K562 (cell line): ENCODE results near the gene HYOU1. TPM values are rescaled to one million over a fixed set of nuclear protein-coding genes. Genes with fewer than 3 reads are reported as not detected.

ENCODE experiments used
- CREB1 ChIP-seq, 2 experiments: sonication (generic) in 1 of 2; formaldehyde crosslinking in 1 of 2; IDR thresholded peaks; 2 replicates each; pipeline versions ENCODE4 v1.6.1 to v1.8.0; 2012 to 2022; ENCODE audit warnings: inconsistent platforms in 1 of 2, mild to moderate bottlenecking in 1 of 2, missing genetic modification reagents in 1 of 2, moderate library complexity in 1 of 2
- CTBP1 ChIP-seq: fragments of 450-650 bp; IDR thresholded peaks from 2 replicates; pipeline ENCODE4 v1.6.1; 2016; ENCODE audit warnings: borderline replicate concordance
- FIP1L1 ChIP-seq: fragments of 200-400 bp; formaldehyde crosslinking; IDR thresholded peaks from 2 replicates; pipeline ENCODE4 v1.6.1; 2018; ENCODE audit warnings: mild to moderate bottlenecking, low read depth, low read length; ENCODE audit not compliant: poor library complexity, severe bottlenecking
- HDAC3 ChIP-seq: fragments of 450-650 bp; IDR thresholded peaks from 2 replicates; pipeline ENCODE4 v1.6.1; 2018; ENCODE audit warnings: borderline replicate concordance, mild to moderate bottlenecking, moderate library complexity; ENCODE audit not compliant: partially characterized antibody
- NKRF ChIP-seq: fragments of 450-650 bp; IDR thresholded peaks from 2 replicates; pipeline ENCODE4 v1.6.1; 2016; ENCODE audit warnings: borderline replicate concordance
- NONO ChIP-seq, 2 experiments: fragments of 200-400 bp in 1 of 2; fragments of 450-650 bp in 1 of 2; formaldehyde crosslinking in 1 of 2; IDR thresholded peaks; 2 replicates each; pipeline ENCODE4 v1.6.1; 2017; ENCODE audit warnings: low read depth in 2 of 2, mild to moderate bottlenecking in 2 of 2, moderate library complexity in 2 of 2, low read length in 1 of 2
- PHF20 ChIP-seq: fragments of 450-650 bp; IDR thresholded peaks from 2 replicates; pipeline ENCODE4 v1.6.1; 2018; ENCODE audit not compliant: partially characterized antibody
- PHF21A ChIP-seq: fragments of 450-650 bp; IDR thresholded peaks from 2 replicates; pipeline ENCODE4 v1.6.1; 2017; ENCODE audit warnings: low read depth, borderline replicate concordance
- SNRNP70 ChIP-seq: fragments of 200-400 bp; formaldehyde crosslinking; optimal IDR thresholded peaks from 2 replicates; pipeline ENCODE3; 2017; ENCODE audit warnings: low read depth, low read length
- ZBTB49 ChIP-seq: sonication (generic); formaldehyde crosslinking; IDR thresholded peaks from 2 replicates; pipeline ENCODE4 v1.8.0; 2022; ENCODE audit warnings: missing genetic modification reagents, mild to moderate bottlenecking, borderline replicate concordance
- ZNF41 ChIP-seq: fragments of 250-450 bp; sonication (Bioruptor Pico); conservative IDR thresholded peaks from 2 replicates; pipeline ENCODE4 v1.4.0; 2020; ENCODE audit warnings: mild to moderate bottlenecking
- polyA plus RNA-seq, 8 experiments: library from polyadenylated mRNA; depleted of rRNA in 4 of 8; stranded (reverse) in 5 of 8; unstranded in 3 of 8; fragments of >200 nt; fragmentation: Nextera tagmentation in 2 of 8; fragmentation: Illumina TruSeq in 1 of 8; extraction: Ambion mirVana in 2 of 8; extraction: Trizol in 1 of 8; gene quantifications; 2 replicates each; pipeline versions ENCODE4 v1.2.1 to v1.2.3, GENCODE V29; 2011 to 2014; ENCODE audit warnings: inconsistent platforms in 1 of 8, missing spikeins in 1 of 8
- total RNA-seq, 7 experiments: library from RNA; depleted of rRNA in 6 of 7; stranded (reverse); fragments of >200 nt in 6 of 7; fragmentation: Illumina TruSeq in 2 of 7; extraction: Trizol in 2 of 7; gene quantifications; 2 replicates each; pipeline versions ENCODE4 v1.2.1 to v1.2.3, GENCODE V29; 2011 to 2021; ENCODE audit warnings: low replicate concordance in 1 of 7
- TF ChIP-seq, protein P1 (sequence below): sonication (generic); formaldehyde crosslinking; IDR thresholded peaks from 2 replicates; pipeline ENCODE4 v1.8.1; 2023; ENCODE audit warnings: mild to moderate bottlenecking, missing genetic modification reagents, moderate library complexity
- TF ChIP-seq, protein P2 (sequence below): sonication (generic); formaldehyde crosslinking; IDR thresholded peaks from 2 replicates; pipeline ENCODE4 v1.8.0; 2023; ENCODE audit warnings: mild to moderate bottlenecking, missing genetic modification reagents

HYOU1 gene
- total and polyA plus RNA-seq, 9 of the 15 experiments (the other 6 are each of a cell fraction or from before 2014, with no cell fraction given) = 19.5 to 197 (median 128) TPM

DNA sequence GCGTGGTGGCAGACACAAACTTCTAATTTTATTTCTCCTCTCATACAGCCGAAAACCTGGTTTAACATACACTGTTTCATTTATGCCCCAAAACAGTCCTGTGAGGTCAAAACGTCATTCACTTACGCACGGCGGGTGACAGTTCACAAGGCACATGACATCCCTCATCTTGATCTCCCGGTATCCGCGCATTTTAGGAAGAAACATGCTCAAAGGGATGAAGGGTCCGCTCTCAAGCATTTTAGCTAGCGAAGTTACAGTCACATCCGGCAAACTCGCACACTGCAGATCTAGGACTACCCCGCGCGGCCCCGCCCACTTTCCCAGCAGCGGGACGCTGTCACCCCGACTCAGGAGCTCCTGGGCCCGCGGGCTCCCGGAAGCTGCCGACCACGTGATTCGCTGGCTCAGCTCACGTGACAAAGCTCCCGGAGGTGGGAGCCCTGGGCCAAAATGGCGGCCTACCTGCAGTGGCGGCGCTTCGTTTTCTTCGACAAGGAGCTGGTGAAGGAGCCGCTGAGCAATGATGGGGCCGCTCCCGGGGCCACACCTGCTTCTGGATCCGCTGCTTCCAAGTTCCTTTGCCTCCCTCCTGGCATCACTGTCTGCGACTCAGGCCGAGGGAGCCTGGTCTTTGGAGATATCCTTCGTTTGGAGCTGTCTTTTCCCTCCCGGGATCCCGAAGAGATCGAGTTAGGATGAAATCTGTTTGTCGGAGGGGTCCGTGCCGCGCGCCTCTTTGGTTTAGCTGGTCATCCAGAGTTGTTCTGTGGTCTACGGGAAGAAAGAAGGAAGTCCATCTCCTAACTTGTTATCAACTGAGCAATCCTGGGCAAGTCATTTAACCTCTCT, 10.6 kb upstream of the HYOU1 start, which contains the start of gene VPS11 (continued):
- TF ChIP-seq PHF20 (peak; percentile 98), HDAC3 (no peak), NONO (IDR thresholded peaks at IDR 0.05; ENCODE audit: low read depth in 2 of 2, low read length in 1 of 2) (no peak), SNRNP70 (no peak), PHF21A (no peak), ZBTB49 (no peak), FIP1L1 (no peak), NKRF (peak; percentile 95), CTBP1 (peak; percentile 43), ZNF41 (CRISPR knock-in tag) (no peak), CREB1 (IDR thresholded peaks at IDR 0.05) (peak; percentile 10; the same call in 1 of the 2 replicates), CREB1 (CRISPR knock-in tag; IDR thresholded peaks at IDR 0.05) (no peak; the same call in 1 of the 2 replicates)
- TF ChIP-seq, protein P1, sequence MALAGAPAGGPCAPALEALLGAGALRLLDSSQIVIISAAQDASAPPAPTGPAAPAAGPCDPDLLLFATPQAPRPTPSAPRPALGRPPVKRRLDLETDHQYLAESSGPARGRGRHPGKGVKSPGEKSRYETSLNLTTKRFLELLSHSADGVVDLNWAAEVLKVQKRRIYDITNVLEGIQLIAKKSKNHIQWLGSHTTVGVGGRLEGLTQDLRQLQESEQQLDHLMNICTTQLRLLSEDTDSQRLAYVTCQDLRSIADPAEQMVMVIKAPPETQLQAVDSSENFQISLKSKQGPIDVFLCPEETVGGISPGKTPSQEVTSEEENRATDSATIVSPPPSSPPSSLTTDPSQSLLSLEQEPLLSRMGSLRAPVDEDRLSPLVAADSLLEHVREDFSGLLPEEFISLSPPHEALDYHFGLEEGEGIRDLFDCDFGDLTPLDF (CRISPR knock-in tag) = no peak
- TF ChIP-seq, protein P2, sequence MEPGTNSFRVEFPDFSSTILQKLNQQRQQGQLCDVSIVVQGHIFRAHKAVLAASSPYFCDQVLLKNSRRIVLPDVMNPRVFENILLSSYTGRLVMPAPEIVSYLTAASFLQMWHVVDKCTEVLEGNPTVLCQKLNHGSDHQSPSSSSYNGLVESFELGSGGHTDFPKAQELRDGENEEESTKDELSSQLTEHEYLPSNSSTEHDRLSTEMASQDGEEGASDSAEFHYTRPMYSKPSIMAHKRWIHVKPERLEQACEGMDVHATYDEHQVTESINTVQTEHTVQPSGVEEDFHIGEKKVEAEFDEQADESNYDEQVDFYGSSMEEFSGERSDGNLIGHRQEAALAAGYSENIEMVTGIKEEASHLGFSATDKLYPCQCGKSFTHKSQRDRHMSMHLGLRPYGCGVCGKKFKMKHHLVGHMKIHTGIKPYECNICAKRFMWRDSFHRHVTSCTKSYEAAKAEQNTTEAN (CRISPR knock-in tag) = no peak
